Measurements from ENCODE around the gene MINDY4. TPM values are rescaled to one million over a fixed set of nuclear protein-coding genes. Genes with fewer than 3 reads are reported as not detected.

The MINDY4 gene
- total RNA-seq, 1 donor from 2014 or later: 4.1 TPM

DNA sequence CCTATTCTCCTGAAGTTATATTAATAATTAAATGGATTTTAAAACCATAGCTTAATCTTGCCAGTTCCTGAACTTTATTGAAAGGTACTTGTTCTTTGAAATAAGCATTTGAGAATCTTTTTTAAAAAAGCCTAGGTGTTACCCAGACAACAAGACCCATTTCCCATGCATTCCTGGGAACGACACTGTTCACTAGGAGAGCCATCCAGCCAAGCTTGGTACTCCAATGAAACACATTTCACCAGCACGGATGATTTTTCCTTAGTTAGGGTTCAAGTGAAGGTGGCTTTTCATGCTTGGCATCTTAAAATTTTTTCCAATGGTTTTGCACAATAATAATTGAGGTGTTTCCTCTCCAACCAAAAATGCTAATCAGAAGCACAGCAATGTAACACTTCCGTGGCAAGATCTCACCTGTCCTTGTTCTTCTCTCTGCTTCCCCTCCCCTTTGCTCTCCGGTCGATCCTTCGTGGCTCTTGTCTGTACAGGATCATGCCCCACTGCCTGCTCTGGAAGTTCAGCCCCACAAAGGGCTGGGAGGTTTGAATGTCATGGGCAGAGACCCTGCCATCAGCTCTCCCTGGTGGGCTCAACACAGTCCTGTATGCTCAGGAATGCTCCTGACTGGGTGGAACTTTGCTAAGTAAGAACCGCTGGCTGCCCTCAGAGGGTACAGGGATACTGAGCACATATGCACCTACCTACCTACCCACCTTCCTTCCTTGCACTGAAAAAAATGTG lies 70.8 kb downstream of the MINDY4 start:
- H3K27ac ChIP-seq (ENCODE audit: low read depth, low read length): no peak overlapping the region
- no peaks in the 10 kb centered on the region for H3K79me2 ChIP-seq (ENCODE audit: insufficient read depth, low read length)
- no peak overlapping the region for H2AFZ ChIP-seq (ENCODE audit: low read depth, low read length)
- H3K4me1 Mint-ChIP-seq (ENCODE audit: low read depth, unreplicated experiment): peaks cover 16% of the 10 kb centered on the region
- H3K36me3 ChIP-seq (ENCODE audit: insufficient read depth, low read length): no peaks in the 10 kb centered on the region
- H4K20me1 ChIP-seq (ENCODE audit: insufficient read depth, low read length): no peaks in the 10 kb centered on the region
- H3K4me3 ChIP-seq (ENCODE audit: insufficient read depth, low read depth, low read length): no peak overlapping the region
- H3K9me3 ChIP-seq (ENCODE audit: insufficient read depth, low read depth, low read length): no peaks in the 10 kb centered on the region
- DNase-seq (ENCODE audit: low read depth) (no peak), FAIRE-seq (no peak)
- no peak overlapping the region for H3K27ac Mint-ChIP-seq (ENCODE audit: unreplicated experiment)
- peaks cover 9% of the 10 kb centered on the region for H3K27me3 Mint-ChIP-seq (ENCODE audit: low read depth, unreplicated experiment)
- no peak overlapping the region for H3K9ac ChIP-seq (ENCODE audit: low read length)
- no peaks in the 10 kb centered on the region for H3K27me3 ChIP-seq (ENCODE audit: insufficient read depth, low read length)
- peaks cover 18% of the 10 kb centered on the region for H3K36me3 Mint-ChIP-seq (ENCODE audit: low read depth, unreplicated experiment)
- no peak overlapping the region for H3K4me3 Mint-ChIP-seq (ENCODE audit: unreplicated experiment)
- no peak overlapping the region for H3K4me2 ChIP-seq (ENCODE audit: low read length)
- TF ChIP-seq EZH2 (IDR thresholded peaks at IDR 0.05; ENCODE audit: insufficient read depth, low read length): no peak
- TF ChIP-seq, protein P1, sequence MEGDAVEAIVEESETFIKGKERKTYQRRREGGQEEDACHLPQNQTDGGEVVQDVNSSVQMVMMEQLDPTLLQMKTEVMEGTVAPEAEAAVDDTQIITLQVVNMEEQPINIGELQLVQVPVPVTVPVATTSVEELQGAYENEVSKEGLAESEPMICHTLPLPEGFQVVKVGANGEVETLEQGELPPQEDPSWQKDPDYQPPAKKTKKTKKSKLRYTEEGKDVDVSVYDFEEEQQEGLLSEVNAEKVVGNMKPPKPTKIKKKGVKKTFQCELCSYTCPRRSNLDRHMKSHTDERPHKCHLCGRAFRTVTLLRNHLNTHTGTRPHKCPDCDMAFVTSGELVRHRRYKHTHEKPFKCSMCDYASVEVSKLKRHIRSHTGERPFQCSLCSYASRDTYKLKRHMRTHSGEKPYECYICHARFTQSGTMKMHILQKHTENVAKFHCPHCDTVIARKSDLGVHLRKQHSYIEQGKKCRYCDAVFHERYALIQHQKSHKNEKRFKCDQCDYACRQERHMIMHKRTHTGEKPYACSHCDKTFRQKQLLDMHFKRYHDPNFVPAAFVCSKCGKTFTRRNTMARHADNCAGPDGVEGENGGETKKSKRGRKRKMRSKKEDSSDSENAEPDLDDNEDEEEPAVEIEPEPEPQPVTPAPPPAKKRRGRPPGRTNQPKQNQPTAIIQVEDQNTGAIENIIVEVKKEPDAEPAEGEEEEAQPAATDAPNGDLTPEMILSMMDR (IDR thresholded peaks at IDR 0.05; ENCODE audit: insufficient read depth, low read depth, low read length): no peak
- H3K4me1 ChIP-seq (ENCODE audit: insufficient read depth, low read length): no peaks in the 10 kb centered on the region
- H3K9me3 Mint-ChIP-seq (ENCODE audit: unreplicated experiment): no peaks in the 10 kb centered on the region

DNA sequence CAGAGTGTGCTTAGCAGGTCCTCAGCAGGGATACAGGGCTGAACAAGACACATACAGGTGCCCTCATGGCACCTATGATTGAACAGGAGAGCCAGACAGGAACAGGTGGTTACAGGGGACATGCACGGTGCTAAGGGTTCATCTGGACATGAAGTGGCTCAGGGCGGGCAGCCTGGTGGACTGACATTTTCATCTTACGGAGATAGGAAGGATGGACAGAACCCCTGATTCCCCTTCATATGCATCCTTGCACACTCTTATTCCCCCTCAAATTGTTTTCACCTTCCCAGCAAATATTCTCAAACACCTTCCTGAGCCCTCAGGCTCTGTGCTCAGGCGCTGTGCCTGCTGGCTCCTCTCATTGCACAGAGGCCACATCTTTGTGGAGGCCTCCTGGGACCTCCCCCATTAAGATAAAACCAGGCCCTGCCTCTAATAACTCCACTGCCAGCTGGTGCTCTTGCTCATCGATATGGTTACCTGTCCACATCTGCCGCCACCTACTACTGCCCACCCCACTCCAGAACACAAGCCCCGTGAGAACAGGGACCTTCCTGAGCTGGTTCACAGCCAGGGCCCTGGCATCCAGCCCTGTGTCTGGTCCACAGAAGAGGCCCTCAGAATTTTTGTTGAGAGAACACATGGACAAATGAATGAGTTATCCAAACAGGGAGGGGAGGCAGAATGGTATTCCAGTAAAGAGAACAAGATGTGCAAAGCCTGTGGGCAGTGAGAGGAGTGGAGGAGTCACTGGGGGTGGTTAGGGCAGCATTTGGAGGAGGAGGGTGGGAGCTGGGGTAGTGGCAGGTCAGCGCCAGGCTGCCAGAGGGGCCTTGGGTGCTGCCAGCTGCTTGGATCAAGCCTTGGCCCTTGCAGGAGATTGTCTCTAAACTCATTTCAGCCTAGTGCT lies 71.6 kb downstream of the MINDY4 start:
- Histone ChIP-seq H3K79me2 (ENCODE audit: insufficient read depth, low read length) (no peaks in the 10 kb centered on the region), H4K20me1 (ENCODE audit: insufficient read depth, low read length) (no peaks in the 10 kb centered on the region), H3K4me2 (ENCODE audit: low read length) (no peak overlapping the region), H3K27ac (ENCODE audit: low read depth, low read length) (no peak overlapping the region), H3K4me1 (ENCODE audit: insufficient read depth, low read length) (no peaks in the 10 kb centered on the region), H3K36me3 (ENCODE audit: insufficient read depth, low read length) (no peaks in the 10 kb centered on the region), H3K9me3 (ENCODE audit: insufficient read depth, low read depth, low read length) (no peaks in the 10 kb centered on the region), H3K4me3 (ENCODE audit: insufficient read depth, low read depth, low read length) (no peak overlapping the region), H3K27me3 (ENCODE audit: insufficient read depth, low read length) (no peaks in the 10 kb centered on the region), H3K9ac (ENCODE audit: low read length) (no peak overlapping the region), H2AFZ (ENCODE audit: low read depth, low read length) (no peak overlapping the region)
- peaks cover 9% of the 10 kb centered on the region for H3K27me3 Mint-ChIP-seq (ENCODE audit: low read depth, unreplicated experiment)
- FAIRE-seq: no peak
- H3K9me3 Mint-ChIP-seq (ENCODE audit: unreplicated experiment): no peaks in the 10 kb centered on the region
- TF ChIP-seq EZH2 (IDR thresholded peaks at IDR 0.05; ENCODE audit: insufficient read depth, low read length): no peak
- TF ChIP-seq, protein P1 (IDR thresholded peaks at IDR 0.05; ENCODE audit: insufficient read depth, low read depth, low read length): no peak
- no peak for DNase-seq (ENCODE audit: low read depth)
- H3K4me1 Mint-ChIP-seq (ENCODE audit: low read depth, unreplicated experiment): peaks cover 13% of the 10 kb centered on the region
- no peak overlapping the region for H3K4me3 Mint-ChIP-seq (ENCODE audit: unreplicated experiment)
- peaks cover 13% of the 10 kb centered on the region for H3K36me3 Mint-ChIP-seq (ENCODE audit: low read depth, unreplicated experiment)
- H3K27ac Mint-ChIP-seq (ENCODE audit: unreplicated experiment): peak overlapping the region; percentile 44
